A549 (cell line): ENCODE measurements around the gene OR1B1.

Experiments used
- EP300 ChIP-seq, 2 experiments: fragments of >200 bp; sonication (Bioruptor Twin); formaldehyde crosslinking; IDR thresholded peaks; 2 replicates in 1 of 2; 3 replicates in 1 of 2; pipeline ENCODE4 v1.6.1; 2016 to 2017
- HOXA7 ChIP-seq: fragments of 250-450 bp; sonication (Bioruptor Pico); IDR thresholded peaks from 2 replicates; pipeline ENCODE4 v1.5.0; 2020; ENCODE audit warnings: mild to moderate bottlenecking, moderate library complexity
- KDM1A ChIP-seq: fragments of 200-600 bp; sonication (generic); IDR thresholded peaks from 2 replicates; pipeline ENCODE4 v1.6.1; 2016; ENCODE audit warnings: low read depth, mild to moderate bottlenecking
- RNF2 ChIP-seq: fragments of 200-600 bp; sonication (generic); IDR thresholded peaks from 2 replicates; pipeline ENCODE4 v1.6.1; 2016; ENCODE audit warnings: low read depth, mild to moderate bottlenecking, antibody characterized with exemption, moderate library complexity, borderline replicate concordance
- SMC3 ChIP-seq: fragments of >200 bp; sonication (Bioruptor Twin); formaldehyde crosslinking; IDR thresholded peaks from 3 replicates; pipeline ENCODE4 v1.6.1; 2018; ENCODE audit warnings: inconsistent platforms
- TF ChIP-seq, protein P1 (sequence below): fragments of >200 bp; sonication (Bioruptor Twin); formaldehyde crosslinking; IDR thresholded peaks from 3 replicates; pipeline ENCODE4 v1.5.1; 2016
- TF ChIP-seq, protein P2 (sequence below): fragments of >200 bp; sonication (Bioruptor Twin); formaldehyde crosslinking; IDR thresholded peaks from 3 replicates; pipeline ENCODE4 v1.6.1; 2016
- TF ChIP-seq, protein P3 (sequence below): fragments of 450-650 bp; IDR thresholded peaks from 2 replicates; pipeline ENCODE4 v1.6.1; 2014; ENCODE audit warnings: antibody characterized with exemption
- TF ChIP-seq, protein P4 (sequence below): IDR thresholded peaks from 2 replicates; pipeline ENCODE4 v1.6.1; 2012; ENCODE audit warnings: low read depth, borderline replicate concordance
- TF ChIP-seq, protein P5 (sequence below): IDR thresholded peaks from 2 replicates; pipeline ENCODE4 v1.6.1; 2012
- TF ChIP-seq, protein P6 (sequence below): fragments of 150-350 bp; IDR thresholded peaks from 2 replicates; pipeline ENCODE4 v1.6.1; 2014; ENCODE audit warnings: low read depth, mild to moderate bottlenecking, low read length

DNA sequence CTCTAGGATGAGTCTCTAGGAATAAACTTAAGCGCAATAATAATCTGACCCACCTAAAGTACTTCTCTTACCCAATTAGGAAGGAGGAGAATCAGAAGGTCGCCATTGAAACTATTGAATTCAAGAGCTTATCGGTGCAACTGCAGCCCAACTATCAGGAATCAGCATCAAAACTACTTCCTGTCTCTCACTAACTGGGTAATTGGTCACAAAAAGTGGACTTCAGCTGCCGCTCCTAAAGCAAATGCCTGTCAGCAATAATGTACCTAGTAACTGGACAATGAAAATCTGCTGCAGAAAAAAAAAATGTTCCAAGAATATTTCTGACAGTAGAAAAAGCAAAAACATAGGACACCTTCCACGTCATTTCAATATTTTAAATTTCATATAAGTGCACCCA lies 77.6 kb downstream of the OR1B1 start:
- TF ChIP-seq, protein P1, sequence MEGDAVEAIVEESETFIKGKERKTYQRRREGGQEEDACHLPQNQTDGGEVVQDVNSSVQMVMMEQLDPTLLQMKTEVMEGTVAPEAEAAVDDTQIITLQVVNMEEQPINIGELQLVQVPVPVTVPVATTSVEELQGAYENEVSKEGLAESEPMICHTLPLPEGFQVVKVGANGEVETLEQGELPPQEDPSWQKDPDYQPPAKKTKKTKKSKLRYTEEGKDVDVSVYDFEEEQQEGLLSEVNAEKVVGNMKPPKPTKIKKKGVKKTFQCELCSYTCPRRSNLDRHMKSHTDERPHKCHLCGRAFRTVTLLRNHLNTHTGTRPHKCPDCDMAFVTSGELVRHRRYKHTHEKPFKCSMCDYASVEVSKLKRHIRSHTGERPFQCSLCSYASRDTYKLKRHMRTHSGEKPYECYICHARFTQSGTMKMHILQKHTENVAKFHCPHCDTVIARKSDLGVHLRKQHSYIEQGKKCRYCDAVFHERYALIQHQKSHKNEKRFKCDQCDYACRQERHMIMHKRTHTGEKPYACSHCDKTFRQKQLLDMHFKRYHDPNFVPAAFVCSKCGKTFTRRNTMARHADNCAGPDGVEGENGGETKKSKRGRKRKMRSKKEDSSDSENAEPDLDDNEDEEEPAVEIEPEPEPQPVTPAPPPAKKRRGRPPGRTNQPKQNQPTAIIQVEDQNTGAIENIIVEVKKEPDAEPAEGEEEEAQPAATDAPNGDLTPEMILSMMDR = no peak
- TF ChIP-seq, protein P2, sequence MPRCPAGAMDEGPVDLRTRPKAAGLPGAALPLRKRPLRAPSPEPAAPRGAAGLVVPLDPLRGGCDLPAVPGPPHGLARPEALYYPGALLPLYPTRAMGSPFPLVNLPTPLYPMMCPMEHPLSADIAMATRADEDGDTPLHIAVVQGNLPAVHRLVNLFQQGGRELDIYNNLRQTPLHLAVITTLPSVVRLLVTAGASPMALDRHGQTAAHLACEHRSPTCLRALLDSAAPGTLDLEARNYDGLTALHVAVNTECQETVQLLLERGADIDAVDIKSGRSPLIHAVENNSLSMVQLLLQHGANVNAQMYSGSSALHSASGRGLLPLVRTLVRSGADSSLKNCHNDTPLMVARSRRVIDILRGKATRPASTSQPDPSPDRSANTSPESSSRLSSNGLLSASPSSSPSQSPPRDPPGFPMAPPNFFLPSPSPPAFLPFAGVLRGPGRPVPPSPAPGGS = no peak
- TF ChIP-seq KDM1A = no peak
- TF ChIP-seq EP300 (IDR thresholded peaks at IDR 0.05) = no peak
- TF ChIP-seq SMC3 = no peak
- TF ChIP-seq, protein P3, sequence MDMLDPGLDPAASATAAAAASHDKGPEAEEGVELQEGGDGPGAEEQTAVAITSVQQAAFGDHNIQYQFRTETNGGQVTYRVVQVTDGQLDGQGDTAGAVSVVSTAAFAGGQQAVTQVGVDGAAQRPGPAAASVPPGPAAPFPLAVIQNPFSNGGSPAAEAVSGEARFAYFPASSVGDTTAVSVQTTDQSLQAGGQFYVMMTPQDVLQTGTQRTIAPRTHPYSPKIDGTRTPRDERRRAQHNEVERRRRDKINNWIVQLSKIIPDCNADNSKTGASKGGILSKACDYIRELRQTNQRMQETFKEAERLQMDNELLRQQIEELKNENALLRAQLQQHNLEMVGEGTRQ = no peak
- TF ChIP-seq, protein P4, sequence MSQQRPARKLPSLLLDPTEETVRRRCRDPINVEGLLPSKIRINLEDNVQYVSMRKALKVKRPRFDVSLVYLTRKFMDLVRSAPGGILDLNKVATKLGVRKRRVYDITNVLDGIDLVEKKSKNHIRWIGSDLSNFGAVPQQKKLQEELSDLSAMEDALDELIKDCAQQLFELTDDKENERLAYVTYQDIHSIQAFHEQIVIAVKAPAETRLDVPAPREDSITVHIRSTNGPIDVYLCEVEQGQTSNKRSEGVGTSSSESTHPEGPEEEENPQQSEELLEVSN = no peak
- TF ChIP-seq RNF2 = no peak
- TF ChIP-seq, protein P5, sequence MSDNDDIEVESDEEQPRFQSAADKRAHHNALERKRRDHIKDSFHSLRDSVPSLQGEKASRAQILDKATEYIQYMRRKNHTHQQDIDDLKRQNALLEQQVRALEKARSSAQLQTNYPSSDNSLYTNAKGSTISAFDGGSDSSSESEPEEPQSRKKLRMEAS = no peak
- TF ChIP-seq, protein P6, sequence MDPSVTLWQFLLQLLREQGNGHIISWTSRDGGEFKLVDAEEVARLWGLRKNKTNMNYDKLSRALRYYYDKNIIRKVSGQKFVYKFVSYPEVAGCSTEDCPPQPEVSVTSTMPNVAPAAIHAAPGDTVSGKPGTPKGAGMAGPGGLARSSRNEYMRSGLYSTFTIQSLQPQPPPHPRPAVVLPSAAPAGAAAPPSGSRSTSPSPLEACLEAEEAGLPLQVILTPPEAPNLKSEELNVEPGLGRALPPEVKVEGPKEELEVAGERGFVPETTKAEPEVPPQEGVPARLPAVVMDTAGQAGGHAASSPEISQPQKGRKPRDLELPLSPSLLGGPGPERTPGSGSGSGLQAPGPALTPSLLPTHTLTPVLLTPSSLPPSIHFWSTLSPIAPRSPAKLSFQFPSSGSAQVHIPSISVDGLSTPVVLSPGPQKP = no peak
- TF ChIP-seq HOXA7 (CRISPR knock-in tag) = no peak
